ENCODE data around the gene SP110.
"Not testable (repeated sequence)": the region's sequence is repeated elsewhere in the genome, so short reads cannot be mapped to it uniquely, and the experiment has no call there.

The SP110 gene

DNA sequence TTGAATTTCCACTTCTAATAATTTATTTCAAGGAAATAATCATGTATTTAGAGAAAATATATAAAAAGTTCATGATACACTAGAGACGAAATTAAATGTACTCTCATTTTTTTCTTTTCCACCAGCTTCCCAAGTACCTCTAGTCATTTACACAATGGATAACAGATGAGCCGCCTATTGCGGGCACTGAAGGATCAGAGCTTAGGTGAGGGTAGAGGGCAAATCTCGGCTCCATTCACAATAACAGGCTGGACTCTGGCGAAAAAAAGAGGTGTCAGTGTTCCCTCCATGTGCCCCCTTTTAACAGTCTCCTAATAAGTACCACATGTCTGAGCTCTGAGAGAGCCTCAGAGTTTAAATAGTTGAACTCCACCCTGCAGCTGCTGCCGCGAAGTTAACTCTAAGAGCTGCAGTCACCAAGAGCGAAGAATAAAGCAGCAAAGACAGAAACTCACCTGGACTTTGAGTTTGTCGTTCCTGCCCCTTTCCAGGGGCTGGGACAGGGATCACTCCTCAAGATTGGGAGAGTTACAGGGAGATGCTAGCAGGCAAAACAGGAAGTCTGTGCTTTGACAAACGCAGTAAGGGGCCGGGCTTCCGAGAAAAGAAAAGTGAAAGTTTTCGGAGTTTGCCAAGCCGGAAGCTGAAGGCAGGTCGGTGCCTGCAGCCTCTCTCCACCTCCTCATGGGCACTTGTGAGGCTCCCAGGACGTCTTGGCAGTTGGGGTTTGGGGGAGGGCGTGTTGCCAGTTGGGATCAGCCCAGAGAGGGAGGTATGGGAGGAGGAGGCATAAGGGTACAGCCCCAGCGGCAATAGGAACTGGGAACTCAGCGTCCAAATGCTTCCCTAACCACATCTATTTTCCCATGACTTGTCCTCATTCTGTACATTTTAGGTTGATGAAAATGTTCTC, at the start of gene SP110:
TSS of gene SP110 (minus strand) at position 566 of the 913 bp plus-strand sequence. CDS start 3,057 bp downstream, outside the sequence.
- DNase-seq (ENCODE audit: low spot score) = peak; percentile 86

DNA sequence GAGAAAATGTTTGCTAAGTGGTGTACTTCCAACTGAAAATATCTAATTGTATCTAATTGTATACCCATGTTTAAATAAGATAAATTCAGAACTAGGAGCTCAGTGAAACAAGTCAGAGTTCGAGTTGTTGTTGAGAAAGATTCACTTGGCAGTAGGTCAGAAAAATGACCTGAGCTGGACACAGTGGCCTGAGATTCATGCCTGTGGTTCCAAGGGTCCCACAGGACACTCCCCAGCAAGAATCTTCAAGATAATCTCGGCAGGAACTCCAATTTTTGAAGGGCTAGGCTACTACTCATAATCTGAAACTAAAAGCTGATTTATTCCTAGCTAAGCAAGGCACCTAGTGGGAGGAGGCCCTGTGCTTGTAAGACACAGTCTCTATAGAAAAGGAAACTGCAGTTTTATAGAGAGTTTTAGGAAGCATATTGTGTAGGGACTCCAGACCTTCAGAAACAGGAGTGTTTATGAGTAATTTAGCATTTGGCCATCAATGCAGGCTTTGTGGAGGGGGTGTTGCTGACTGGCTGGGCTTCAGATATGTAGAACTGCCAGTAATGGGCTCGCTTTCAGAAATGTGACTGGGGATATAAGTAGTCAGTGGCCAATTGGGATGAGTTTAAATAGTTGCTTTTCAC, 48.9 kb upstream of the SP110 start:
- no peak for DNase-seq (ENCODE audit: low spot score)

DNA sequence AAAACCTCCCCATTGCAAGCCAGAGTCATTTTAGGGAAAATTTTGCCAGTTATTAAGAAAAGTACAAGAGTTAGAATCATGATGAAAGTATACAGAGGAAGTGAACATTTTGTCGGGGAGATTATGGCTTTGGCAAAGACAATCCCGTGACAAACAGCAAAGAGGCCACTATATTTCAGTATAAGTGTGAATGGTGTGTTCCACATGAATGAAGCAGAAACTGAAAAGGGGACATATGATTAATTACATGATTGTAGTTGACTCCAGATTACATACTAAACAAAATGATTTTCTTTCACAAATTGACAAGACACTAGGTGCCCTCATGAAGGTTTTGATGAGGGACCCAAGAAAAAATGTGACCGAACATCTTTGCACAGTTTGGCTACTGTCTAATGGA, 47.8 kb upstream of the SP110 start:
- DNase-seq (ENCODE audit: low spot score) = no peak

DNA sequence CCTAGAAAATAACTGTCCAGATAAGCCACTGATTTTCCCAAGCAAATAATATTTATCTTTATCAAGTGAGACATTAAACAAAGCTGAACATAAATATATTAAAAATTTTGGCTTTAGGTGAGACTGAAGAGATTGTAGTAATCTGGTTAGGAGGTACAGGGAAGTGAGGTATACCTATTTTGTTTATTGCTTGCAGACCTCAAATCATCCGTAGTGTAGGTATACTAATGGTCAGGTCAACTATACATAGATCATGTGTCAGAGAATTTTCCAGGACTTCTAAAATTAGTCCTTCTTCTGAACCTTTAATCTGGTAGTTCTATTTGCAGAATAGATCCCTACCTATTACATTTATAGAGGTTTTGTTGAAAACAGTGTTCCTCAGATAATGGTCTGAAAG, 47.3 kb upstream of the SP110 start:
- no peak for DNase-seq (ENCODE audit: low spot score)

DNA sequence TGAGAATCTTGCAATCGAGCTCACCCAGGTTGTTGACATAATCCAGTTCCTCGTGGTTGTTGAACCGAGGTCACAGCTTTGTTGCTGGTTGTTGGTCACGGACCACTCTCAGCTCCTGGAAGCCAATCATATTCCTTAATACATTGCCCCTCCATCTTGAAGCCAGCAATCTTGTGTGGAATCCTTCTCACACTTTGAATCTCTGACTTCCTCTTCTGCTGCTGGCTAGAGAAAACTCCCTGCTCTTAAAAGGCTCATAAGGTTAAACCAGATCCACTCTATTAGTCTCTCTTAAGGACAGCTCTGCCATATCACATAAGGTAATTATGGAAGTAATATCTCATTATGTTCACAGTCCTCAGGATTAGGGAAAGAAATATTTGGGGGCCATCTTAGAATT, 46.9 kb upstream of the SP110 start:
- no peak for DNase-seq (ENCODE audit: low spot score)

DNA sequence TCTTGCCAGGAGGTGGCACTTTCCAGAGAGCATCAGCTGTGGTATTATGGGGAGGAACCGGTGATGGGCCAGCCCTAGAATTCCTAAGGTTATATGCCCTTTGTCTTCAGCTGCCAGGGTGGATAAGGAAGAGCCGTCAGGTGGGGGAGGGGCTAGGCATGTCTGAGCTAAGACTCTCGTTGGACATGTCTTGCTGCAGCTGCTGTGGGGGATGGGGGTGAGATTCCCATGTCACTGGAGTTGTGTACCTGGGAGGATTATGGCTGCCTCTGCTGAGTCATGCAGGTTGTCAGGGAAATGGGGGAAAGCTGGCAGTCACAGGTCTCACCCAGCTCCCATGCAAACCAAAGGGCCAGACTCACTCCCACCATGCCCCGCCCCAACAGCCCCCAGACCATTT, 45.2 kb upstream of the SP110 start:
- DNase-seq (ENCODE audit: low spot score) = not testable (repeated sequence)

DNA sequence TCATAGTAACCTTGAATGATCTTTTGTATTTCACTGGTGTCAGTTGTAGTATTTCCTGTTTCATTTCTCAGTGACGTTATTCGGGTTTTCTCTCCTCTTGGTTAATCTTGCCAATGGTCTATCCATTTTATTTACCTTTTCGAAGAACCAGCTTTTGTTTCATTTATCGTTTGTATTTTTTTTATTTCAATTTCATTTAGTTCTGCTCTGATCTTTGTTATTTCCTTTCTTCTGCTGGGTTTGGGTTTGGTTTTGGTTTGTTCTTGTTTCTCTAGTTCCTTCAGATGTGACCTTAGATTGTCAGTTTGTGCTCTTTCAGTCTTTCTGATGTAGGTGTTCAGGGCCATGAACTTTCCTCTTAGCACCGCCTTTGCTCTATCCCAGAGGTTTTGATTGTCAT, 42.5 kb upstream of the SP110 start:
- no peak for DNase-seq (ENCODE audit: low spot score)

DNA sequence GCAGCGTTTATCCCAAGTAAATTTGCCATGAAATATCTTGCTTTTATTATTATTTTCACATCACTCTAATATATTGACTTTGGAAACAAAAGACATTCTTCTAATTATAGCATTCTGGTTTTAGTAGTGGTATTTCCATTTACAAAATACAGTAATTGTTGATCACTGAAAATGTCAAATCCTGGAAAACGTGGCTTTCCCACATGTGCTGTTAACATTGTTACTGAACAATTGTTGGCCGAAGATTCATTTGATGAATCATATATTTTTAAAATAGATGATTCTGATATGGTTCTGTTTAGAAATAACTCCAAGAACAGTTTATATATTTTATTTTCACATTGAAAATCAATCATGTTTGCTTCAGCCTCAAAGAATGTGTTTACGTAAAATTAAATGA, 38.7 kb upstream of the SP110 start:
- DNase-seq (ENCODE audit: low spot score) = no peak

DNA sequence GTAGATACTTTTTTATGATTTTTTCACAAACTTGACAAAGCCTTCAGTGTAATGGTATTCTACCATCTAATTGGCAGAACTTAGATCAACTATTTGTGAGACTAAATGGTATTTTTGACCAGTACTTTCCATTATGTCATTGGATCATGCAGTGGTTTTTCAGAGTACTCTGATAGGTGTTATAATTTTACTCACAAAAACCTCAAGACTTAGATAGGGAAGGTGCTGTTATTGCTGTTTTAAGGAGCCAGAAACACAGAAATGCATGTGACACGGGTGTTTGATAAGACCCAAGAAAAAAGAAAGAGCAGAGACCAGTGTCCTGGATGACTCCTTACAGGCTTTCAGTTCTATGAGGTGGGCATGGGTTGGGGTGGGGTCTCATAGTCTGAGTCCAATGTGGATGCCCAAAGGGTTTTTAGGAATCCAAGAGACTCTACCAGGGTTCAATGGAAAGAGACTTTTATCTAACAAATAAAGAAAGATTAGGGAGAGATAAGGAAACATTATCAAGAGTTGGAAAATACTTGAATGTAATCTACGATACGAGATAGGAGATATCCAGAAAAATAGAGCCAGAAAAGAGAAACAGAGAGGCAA, 37.0 kb upstream of the SP110 start:
- no peak for DNase-seq (ENCODE audit: low spot score)

DNA sequence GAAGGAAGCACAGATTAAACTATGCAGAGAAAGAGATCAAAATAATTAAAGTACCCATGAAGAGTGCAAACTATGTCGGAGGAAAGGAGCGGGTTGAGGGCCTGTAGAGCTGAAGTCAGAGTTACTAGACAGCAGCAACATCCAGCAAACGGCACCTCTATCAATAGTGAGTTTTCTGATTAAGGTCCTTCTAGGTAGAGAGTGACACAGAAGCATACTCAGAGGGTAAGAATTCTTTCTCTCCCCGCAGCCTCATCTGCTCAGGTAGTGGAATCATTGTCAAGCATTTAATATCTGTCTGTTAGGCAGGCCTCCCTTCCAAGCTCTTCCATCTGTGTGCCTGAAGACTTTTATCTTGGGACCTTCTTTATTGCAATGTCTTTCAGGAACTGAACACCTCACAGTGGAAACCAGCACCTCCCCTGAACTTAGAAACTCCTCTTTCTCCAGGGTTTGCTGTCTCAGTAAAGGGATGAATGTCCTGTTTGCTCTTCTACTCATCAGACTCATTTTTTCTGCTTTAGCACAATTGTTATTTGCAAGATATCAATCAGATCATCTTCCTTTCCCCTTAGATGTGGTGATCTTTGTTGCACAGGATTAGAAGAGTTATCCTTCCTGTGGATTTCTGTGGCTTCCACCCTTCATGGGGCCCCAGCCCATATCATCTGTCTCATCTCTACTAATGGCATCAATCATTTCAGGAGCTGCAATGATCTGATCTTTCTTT, 34.5 kb upstream of the SP110 start:
- DNase-seq (ENCODE audit: low spot score) = no peak

DNA sequence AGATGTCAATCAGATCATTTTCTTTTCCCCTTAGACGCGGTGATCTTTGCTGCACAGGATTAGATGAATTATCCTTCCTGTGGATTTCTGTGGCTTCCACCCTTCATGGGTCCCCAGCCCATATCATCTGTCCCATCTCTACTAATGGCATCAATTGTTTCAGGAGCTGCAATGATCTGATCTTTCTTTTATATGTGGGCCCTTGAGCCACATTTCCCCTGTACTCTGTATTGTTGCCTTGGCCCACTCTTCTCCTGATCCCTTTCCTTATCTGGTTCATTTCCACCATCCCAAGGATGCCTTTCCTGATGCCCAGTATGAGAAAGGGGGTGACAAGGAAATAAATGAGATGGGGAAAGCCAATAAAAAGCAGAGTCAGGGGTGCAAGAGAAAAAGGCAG, 30.4 kb upstream of the SP110 start:
- DNase-seq (ENCODE audit: low spot score) = no peak

DNA sequence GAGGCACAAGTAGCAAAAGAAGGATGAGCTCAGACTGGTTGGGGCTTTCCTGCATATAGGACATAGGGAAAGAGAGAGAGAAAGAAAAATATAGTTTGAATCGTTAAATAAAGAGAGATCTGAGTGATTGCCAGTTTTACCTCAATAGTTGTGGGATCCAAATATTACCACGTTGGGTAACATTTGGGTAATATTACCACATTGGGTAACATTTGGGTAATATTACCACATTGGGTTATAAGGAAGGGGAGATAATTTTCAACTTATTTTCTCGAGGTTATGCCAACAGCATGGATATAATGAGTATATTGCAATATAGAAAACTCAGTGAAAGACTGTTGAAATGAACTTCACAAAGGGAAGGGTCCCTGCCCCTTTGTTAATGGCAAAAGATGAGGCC, 26.4 kb upstream of the SP110 start:
- no peak for DNase-seq (ENCODE audit: low spot score)

DNA sequence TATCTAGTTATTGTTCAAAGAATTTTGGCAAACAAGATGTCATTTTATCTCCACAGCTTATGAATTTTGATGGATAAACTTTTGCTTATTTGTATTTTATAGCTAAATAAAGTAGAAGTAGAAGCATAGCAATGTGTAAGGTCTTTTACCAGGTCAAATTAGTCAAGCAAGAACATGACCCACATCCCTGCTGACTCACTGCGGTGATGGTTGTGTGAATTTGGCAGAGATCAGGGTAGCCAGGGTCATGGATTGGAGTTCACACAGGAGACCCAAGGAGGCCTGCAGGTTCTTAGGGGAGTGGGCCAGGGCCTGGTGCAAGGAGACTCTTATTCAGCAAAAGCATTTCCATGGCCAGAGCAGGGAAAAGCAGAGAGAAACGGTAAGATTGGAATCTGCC, 24.4 kb upstream of the SP110 start:
- no peak for DNase-seq (ENCODE audit: low spot score)

DNA sequence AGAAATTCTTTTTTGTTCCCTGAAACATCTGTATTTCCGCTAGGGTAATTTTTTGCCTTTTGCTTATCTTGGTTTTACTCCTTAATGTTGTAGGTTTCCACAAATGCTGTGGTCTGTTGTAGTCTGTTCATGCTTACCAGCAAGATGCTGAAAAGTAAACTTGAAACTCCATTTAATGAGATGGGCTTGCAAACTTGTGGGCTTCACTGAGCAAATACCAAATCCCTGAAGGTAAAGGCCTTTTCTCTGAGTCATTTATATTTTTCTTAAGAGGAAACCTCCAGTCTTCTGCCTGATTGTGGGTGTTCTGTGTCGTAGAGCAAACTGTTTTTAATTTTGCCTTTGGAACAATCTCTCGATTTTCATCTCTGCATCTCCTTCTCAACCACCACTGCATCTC, 15.1 kb upstream of the SP110 start:
- DNase-seq (ENCODE audit: low spot score) = no peak

DNA sequence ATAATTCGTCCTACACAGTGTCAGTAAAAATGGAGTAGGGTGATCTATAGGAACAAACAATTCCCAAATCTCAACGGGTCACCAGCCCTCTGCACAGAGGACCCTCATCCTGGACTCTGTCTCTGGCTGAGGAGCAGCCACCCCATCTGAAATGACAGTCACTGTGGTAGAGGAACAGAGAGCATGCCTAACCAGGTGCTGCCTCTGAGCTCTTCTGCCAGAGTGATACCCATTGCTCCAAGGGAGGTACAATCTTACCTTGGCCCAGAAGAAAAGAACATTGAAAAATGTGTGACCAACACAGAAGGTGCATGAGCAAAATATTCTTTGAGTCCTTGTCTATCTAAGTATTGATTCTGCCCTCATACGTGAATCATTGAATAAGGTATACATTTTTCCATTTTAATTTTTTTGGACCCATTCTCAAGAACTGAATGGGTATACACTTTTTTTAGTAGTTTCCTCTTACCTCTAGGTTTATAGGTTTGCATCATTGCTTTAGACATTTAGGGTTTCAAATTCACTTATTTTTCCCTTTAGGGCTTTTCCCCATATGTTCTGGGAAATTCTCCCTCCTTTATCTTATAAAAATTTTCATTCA, 14.4 kb upstream of the SP110 start:
- DNase-seq (ENCODE audit: low spot score) = no peak

DNA sequence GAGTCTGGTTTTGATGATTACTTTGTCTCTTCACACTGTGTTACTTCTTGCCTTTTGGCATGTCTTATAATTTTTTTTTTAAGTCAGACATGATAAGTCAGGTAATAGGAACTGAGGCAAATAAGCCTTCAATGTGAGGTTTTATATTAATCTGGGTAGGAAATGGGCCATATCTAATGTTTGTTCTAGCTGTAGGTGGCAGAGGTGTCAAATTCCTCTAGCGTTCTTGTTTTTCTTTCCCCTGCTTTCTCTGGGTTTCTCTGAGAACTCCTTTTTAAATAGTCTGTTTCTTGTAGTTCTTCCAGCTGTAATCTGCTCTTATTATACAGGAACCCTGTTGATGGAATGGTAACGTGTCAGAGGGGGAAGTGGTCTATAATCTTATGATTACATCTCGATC, 11.5 kb upstream of the SP110 start:
- DNase-seq (ENCODE audit: low spot score) = no peak

DNA sequence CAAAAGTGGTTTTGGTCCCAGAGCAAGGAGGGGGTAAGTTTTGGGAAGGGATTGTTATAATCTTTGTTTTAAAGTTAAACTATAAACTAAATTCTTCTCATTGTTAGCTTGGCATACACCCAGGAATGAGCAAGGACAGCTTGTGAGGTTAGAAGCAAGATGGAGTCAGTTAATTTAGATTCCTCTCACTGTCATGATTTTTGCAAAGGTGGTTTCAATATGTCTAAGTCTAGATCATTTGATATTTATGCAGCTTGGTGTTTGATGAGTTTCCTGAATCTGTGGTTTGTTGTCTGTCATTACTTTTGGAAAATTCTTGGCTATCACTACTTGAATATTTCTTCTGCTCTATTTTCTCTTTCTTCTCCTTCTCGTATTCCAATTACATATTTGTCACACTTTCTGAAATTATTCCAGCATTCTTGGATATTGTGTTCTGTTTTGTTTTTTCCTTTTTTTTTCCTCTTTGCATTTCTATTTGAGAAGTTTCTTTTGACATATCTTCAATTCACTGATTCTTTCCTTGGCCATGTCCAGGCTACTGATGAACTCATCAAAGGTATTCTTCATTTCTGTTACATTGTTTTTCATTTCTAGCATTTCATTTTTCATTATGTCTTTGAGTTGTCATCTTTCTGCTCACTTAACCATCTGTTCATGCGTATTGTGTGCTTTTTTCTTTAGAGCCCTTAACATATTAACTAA, 10.9 kb upstream of the SP110 start:
- no peak for DNase-seq (ENCODE audit: low spot score)

DNA sequence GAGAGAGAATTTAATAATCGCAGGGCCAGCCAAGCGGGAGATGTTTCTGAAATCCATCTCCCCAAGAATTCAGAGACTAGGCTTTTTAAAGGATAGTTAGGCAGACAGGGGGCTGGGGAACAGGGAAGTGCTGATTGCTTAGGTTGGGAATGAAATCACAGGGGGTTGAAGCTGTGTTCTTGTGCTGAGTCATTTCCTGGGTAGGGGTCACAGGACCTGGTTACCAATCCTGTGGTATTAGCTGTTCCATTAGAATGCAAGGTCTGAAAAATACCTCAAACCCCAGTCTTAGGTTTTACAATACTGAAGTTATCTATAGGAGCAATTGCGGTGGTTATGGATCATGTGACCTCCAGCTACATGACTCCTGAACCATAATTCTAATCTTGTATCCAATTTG, 10.3 kb upstream of the SP110 start:
- DNase-seq (ENCODE audit: low spot score) = no peak

DNA sequence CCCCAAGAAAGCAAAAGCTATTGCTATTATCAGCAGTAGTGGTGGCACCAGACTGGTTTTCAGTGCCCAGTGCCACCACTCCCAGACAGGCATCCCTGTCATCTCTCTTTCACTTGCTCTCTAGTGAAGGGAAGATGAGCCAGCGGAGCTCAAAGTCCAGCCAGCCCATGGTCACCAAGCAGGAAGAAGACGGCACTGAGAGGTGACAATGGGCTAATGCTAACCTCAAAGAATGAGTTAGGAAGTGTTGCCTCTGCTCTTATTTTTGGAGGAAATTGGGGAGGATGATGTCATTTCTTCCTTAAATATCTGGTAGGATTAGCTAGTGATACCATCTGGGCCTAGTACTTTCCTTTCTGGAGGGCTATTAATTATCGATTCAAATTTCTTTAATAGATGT, 7.4 kb upstream of the SP110 start:
- no peak for DNase-seq (ENCODE audit: low spot score)

DNA sequence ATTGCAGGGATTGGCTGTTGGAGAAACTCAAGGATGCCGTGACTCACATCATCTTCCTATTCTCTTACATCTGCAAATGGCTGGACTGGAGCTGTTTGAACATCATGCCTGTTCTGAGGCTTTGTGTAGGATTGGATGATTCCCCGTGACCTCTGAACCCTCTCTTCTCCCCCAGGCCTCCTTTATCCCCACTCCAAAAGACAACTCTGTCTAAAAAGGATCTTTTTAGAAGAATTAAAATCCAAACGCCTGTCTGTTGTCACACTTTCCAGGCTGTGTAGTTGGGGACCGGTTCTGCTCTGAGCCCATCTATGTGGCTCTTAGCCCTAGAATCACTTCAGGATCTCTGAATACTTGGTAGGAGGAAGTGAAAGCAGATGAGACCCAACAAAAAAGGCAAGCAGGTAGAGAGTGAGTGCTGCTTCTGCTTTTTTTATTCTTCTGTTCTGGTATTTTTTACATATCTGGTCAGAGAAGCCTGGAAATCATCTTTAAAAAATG, 6.3 kb upstream of the SP110 start:
- no peak for DNase-seq (ENCODE audit: low spot score)

DNA sequence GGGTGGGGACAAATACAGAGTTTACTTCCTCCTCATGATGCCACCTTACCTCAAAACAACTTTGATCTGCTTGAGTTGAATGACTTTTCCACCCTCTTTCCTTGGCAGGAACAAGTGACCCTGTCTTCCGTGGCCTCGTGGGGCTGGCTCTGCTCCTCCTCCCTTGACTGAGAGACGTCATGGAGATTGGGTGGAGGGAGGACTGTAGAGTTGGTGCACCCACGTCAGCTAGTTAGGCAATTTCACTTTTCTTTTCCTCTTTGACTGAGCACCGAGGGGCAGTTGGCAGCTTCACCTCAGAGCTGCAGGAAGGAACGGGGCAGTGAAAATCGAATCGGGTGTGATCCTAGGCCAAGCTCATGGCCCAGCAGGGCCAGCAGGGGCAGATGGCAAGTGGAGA, 5.7 kb upstream of the SP110 start, which contains the start of gene SP140:
TSS of gene SP140 (plus strand) at position 251 of the 400 bp plus-strand sequence. CDS start at position 360, 109 bp downstream.
- no peak for DNase-seq (ENCODE audit: low spot score)
